GM12878 (cell line): ENCODE measurements around the gene IL27RA. TPM values are rescaled to one million over a fixed set of nuclear protein-coding genes. Genes with fewer than 3 reads are reported as not detected.

Experiments used
- CHD2 ChIP-seq: IDR thresholded peaks from 2 replicates; pipeline ENCODE4 v1.6.1; 2011; ENCODE audit warnings: low read depth, low read length, improper control_type of control experiment, borderline replicate concordance
- IKZF1 ChIP-seq: fragments of 450-650 bp; conservative IDR thresholded peaks from 2 replicates; pipeline ENCODE4 v1.6.1; 2017; ENCODE audit warnings: antibody characterized with exemption, mild to moderate bottlenecking
- JUNB ChIP-seq: IDR thresholded peaks from 2 replicates; pipeline ENCODE4 v1.6.1; 2016; ENCODE audit warnings: antibody characterized with exemption, mild to moderate bottlenecking
- NRF1 ChIP-seq: conservative IDR thresholded peaks from 2 replicates; pipeline ENCODE4 v1.6.1; 2011; ENCODE audit warnings: mild to moderate bottlenecking, low read depth, low read length, improper control_type of control experiment
- PBX3 ChIP-seq: IDR thresholded peaks from 2 replicates; pipeline ENCODE4 v1.6.1; 2011; ENCODE audit warnings: mild to moderate bottlenecking, low read depth, low read length, moderate library complexity; ENCODE audit not compliant: insufficient replicate concordance
- POLR2A ChIP-seq: IDR thresholded peaks from 2 replicates; pipeline ENCODE4 v1.6.1; 2011; ENCODE audit warnings: low read depth, mild to moderate bottlenecking, low read length
- SMAD5 ChIP-seq: IDR thresholded peaks from 2 replicates; pipeline ENCODE4 v1.6.1; 2016; ENCODE audit warnings: antibody characterized with exemption, low read depth
- TCF3 ChIP-seq: IDR thresholded peaks from 2 replicates; pipeline ENCODE4 v1.6.1; 2012; ENCODE audit warnings: low read depth, mild to moderate bottlenecking, low read length, borderline replicate concordance; ENCODE audit not compliant: insufficient read depth
- ZNF24 ChIP-seq: fragments of 450-650 bp; IDR thresholded peaks from 2 replicates; pipeline ENCODE4 v1.6.1; 2017; ENCODE audit warnings: antibody characterized with exemption, mild to moderate bottlenecking
- polyA plus RNA-seq, 11 experiments: library from polyadenylated mRNA; depleted of rRNA in 4 of 11; unstranded in 6 of 11; stranded (reverse) in 5 of 11; fragments of >200 nt; fragmentation: Nextera tagmentation in 4 of 11; fragmentation: Illumina TruSeq in 1 of 11; extraction: Ambion mirVana in 4 of 11; extraction: Trizol in 1 of 11; gene quantifications; 1 replicate in 1 of 11; 2 replicates in 10 of 11; pipeline versions ENCODE4 v1.2.1 to v1.2.3, GENCODE V29; 2011 to 2016; ENCODE audit warnings: inconsistent platforms in 2 of 11, missing spikeins in 2 of 11, low read depth in 1 of 11
- total RNA-seq, 4 experiments: library from RNA; depleted of rRNA in 3 of 4; stranded (reverse); fragments of >200 nt in 3 of 4; fragmentation: Illumina TruSeq in 1 of 4; extraction: Trizol in 1 of 4; gene quantifications; 2 replicates each; pipeline versions ENCODE4 v1.2.1 to v1.2.3, GENCODE V29; 2013 to 2021
- TF ChIP-seq, protein P1 (sequence below): fragments of 450-650 bp; IDR thresholded peaks from 2 replicates; pipeline ENCODE4 v1.6.1; 2017; ENCODE audit warnings: mild to moderate bottlenecking, low read depth, inconsistent platforms; ENCODE audit not compliant: poor library complexity, severe bottlenecking

IL27RA gene
- total and polyA plus RNA-seq, 10 of the 15 experiments (the other 5 are each of a cell fraction or from before 2014, with no cell fraction given): 8.4 to 63.5 (median 41.2) TPM

DNA sequence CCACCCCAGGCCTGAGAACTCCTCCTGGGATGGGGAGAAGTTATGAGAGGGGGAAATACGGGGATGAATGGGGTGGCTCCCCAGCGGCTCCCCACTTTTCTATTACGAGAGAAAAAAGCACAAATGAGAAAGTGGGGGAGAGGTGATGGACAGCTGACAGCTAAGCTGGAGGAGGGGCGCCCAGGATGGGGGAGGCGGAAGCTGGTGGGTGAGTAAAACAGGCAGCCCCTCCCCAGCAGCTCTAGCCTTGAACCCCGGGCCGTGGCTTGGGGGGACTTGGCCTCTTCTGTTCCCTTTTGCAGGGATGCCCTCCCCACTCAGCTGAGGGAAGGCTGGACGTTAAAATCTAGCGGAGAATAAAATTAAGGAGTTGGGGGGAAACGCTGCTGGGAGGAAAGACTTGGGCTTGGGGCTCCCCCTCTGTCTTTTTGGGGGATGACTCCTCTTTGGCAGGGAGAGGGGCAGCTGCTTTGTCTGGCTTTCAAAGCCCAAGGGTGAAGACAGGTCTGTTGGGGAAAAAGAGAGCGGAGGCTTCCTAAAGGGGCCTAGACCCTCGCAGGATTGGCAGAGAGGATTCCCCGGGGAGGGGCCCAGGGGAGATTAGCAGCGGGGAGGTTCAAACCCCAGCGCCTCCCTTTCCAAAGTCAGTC is 60.4 kb downstream of the IL27RA start (continued):
- no peak for TF ChIP-seq SMAD5
- peak; percentile 11; the same call in 1 of the 2 replicates for TF ChIP-seq JUNB
- TF ChIP-seq CHD2: 0 out of 2 replicates have a peak, but pooled peaks have one; percentile 27
- TF ChIP-seq PBX3: peak; percentile 89
- TF ChIP-seq ZNF24: no peak
- 0 out of 2 replicates have a peak, but pooled peaks have one; percentile 6 for TF ChIP-seq TCF3
- no peak for TF ChIP-seq NRF1
- TF ChIP-seq, protein P1, sequence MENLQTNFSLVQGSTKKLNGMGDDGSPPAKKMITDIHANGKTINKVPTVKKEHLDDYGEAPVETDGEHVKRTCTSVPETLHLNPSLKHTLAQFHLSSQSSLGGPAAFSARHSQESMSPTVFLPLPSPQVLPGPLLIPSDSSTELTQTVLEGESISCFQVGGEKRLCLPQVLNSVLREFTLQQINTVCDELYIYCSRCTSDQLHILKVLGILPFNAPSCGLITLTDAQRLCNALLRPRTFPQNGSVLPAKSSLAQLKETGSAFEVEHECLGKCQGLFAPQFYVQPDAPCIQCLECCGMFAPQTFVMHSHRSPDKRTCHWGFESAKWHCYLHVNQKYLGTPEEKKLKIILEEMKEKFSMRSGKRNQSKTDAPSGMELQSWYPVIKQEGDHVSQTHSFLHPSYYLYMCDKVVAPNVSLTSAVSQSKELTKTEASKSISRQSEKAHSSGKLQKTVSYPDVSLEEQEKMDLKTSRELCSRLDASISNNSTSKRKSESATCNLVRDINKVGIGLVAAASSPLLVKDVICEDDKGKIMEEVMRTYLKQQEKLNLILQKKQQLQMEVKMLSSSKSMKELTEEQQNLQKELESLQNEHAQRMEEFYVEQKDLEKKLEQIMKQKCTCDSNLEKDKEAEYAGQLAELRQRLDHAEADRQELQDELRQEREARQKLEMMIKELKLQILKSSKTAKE: peak; percentile 6
- TF ChIP-seq IKZF1: no peak
- peak; percentile 0; the same call in 1 of the 2 replicates for TF ChIP-seq POLR2A
- TF ChIP-seq, all 136 proteins: peak for 18
